Stimulated activated CD8-positive, alpha-beta memory T cell treated with anti-CD3 and anti-CD28 coated beads, Interleukin-15, amount 100 ng/mL, for 24 hours (primary cell): ENCODE results near the gene NUP205.
"Not testable (repeated sequence)": the region's sequence is repeated elsewhere in the genome, so short reads cannot be mapped to it uniquely, and the experiment has no call there.

ENCODE experiments used
- DNase-seq: peaks from one replicate; pipeline ENCODE4 v3.0.0-alpha.2; 2020; ENCODE audit warnings: low read depth

Gene NUP205

DNA sequence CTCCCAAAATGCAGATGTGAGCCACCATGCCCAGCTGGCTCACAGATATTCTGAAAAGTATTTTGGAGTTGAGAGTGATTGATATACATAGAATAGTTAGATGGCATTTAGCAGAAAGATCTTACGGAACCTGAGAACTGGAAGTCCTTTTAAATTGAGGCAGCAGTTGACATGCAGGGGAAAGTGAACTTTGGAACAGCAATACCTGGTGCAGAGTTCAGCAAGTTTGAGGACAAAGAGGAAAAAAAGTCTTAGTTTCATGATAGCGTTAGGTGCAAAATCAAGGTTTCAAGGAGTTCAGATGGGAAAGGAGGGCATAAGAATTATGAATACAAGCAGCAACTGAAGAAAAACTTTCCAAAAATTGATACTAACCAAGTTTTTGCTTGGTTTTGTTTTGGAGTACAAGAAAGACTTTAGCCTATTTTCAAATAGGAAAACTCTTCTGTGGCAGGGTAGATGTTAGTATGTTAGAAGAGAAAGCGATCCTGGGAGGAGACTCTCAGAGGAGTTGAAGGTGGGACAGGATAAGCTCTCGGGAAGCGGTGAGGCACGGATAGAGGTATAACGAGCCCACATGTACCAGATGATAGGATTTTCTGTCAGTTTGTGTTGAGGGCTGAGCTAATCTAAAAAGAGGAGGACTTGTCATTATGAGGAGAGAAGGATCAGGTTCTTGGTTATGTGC, 76.6 kb downstream of the NUP205 start:
- no peak for DNase-seq

DNA sequence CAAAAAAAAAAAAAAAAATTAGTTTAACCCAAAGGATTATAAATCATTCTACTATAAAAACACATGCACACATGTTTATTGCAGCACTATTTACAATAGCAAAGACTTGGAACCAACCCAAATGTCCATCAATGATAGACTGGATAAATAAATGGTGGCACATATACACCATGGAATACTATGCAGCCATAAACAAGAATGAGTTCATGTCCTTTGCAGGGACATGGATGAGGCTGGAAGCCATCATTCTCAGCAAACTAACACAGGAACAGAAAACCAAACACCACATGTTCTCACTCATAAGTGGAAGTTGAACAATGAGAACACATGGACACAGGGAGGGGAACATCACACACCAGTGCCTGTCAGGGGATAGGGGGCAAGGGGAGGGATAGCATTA, 82.0 kb downstream of the NUP205 start:
- not testable (repeated sequence) for DNase-seq

DNA sequence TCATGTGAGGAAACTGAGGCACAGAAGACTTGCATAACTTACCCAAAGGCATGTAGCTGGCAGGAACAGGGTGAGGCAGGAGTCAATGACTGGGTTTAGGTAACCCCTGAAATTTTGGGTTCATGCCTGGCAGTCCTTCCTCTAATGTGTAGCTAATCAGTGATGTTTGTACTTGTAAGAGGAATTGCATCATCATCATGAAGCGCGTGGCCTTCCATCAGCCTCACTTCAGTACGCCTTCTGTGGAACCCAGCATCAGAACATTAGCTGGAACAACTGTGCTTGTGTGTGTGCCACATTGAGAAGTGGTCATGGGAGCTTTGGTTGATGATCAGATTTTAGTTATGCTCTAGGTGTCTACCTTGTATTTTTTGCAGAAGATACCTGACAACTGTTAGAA, 86.4 kb downstream of the NUP205 start:
- DNase-seq, result no peak

DNA sequence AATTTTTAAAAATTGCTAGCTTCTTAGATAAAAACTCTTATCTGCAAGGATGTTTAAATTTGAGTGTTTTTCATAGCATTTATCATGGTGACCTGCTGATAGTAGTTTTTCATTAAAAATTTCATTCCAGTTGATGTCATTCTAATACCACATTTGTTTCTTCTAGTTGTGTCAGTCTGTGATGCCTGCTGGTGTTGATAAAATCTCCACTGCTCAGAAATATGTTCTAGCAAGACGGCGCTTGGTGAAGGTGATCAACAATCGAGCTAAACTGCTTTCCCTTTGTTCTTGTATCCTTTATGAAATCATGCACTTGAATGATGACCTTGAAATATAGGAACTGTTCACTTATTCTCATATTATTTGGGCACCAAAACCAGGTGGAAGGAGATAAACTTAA, 87.0 kb downstream of the NUP205 start:
- no peak for DNase-seq

DNA sequence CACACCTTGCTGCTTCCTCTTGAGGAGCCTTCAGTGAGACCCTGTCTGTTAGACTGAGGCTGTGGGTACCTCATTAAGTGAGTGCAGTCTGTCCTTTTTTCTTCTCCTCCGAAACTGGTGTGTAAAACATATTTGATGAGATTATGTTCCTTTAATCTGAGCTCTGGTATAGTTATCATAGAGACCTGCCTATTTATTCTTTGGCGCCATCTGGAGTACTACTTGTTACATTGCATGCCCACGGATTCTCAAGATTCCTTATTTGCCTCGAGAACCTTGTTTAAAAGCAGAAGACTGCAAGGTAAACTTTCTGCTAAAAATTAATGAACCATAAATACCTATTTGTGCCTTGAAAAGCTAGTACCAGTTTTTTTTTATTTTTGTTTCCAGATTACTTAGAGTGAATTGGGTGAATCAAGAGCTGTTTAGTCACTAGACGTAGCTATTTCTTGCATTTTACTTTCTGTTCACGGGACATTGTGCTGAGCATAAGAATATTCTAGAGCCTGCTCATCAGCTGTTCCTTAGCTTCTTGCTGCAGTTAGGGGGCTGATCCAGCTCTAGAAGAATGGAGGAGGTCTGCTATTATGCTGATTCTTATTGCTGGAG, 87.7 kb downstream of the NUP205 start:
- no peak for DNase-seq

DNA sequence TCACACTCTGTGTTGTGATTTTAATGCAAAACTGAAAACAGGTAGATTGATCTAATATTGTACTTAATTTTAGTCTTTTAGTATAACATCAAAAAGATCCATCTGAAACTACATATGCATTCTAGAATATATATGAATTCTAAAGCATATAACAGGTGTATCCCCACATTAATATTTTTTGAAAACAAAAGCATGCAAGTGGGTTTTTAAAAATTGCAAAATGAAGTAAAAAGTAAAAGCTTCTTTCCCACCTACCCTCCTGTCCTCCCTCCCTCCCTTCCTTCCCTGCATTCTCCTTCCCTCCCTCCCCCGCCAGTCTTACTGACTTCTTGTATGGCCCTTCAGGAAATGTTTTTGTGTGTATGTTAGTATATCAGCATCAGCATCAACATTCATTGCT, 90.0 kb downstream of the NUP205 start:
- no peak for DNase-seq

DNA sequence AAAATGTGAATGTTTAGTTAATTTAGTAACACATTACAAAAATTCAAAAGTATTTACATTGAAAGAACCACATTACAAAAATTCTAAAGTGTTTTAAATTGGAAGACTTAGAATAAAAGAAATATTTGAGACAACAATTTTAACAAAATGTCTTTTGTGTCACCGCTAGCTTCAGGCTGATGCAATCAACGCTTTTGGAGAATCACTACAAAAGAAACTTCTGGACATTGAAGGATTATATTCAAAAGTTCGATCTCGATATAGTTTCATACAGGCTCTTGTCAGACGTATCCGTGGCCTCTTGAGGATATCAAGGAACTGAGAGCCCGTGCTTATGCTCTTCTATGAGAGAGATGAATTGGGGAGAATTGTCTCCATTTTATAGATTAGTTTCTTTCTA, 90.5 kb downstream of the NUP205 start:
- DNase-seq, result no peak

DNA sequence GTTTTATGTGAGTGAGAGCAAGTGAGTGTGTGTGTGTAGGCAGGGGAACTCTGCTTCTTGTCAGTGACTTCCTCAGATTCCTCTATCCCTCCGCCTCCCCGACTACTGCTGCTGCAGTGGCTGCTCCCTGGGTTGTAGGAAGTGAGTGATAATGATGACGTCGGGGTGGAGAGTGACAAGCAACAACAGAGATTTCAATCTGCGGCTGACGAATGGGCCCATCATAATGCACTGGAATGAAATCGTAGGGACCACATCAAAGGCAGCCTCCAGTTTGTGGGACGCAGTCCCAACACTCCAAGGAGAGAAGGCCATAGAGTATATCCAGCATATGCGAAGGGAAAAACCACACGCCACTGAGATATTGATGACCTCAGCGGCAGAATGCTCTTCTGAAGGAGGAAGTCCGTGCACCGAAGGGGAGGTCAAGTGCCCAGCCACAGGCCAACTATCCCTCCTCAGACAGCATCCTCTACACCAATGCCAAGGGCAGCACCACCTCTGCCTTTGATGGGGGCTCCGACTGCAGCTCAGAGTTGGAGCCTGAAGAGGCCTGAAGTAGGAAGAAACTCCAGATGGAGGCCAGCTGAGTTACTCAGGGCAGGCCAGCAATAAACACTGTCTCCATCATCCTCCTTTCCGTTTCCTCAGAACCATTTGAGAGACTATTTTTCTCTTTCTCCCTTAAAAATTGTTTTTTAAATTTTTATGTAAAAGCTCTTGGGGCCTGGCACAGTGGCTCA, 93.3 kb downstream of the NUP205 start:
- no peak for DNase-seq

DNA sequence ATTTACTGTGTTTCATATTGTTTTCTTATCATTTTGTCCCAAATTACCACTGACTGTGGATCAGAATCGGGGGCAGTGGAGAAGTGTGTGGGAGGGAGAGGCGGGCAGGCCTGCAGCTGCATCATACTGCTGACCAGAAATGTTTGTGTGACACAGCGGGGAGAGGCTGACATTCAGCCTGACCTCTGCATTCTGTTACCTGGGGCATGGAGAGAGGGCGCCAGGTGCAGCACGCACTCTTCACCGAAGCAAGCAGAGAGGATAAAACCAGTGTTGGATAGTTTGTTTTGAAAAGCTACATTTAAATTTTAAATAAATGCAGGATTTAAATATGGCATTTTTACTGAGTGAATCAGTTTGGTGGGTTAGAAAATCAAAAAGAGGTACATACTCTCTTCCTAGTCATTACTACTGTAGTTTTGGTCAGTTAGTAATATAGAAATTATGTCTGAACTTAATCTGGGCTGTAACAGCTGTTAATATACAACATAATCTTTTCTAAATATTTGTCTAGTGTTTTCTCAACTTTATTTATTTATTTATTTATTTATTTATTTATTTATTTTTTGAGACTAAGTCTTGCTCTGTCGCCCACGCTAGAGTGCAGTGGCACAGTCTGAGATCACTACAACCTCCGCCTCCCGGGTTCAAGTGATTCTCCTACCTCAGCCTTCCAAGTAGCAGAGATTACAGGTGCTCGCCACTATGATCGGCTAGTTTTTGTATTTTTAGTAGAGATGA, 95.8 kb downstream of the NUP205 start:
- no peak for DNase-seq

DNA sequence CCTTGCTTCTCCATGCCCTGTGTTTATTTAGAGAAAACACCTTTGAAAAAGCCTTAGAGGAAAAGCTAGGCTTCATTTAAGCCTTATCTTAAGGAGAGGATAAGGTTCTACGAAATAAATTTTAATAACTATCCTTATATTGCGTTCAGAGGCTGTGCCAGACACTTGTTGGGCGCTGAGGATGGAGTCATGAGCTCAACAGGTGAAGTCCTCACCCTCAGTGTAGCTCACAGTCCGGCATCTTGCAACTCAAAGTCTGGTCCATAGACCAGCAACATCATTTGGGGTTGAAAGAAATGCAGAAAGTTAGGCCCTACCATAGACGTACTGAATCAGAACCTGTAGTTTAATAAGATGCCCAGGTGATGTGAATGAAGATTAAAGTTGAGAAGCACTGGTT, 100.8 kb downstream of the NUP205 start:
- DNase-seq, result no peak

DNA sequence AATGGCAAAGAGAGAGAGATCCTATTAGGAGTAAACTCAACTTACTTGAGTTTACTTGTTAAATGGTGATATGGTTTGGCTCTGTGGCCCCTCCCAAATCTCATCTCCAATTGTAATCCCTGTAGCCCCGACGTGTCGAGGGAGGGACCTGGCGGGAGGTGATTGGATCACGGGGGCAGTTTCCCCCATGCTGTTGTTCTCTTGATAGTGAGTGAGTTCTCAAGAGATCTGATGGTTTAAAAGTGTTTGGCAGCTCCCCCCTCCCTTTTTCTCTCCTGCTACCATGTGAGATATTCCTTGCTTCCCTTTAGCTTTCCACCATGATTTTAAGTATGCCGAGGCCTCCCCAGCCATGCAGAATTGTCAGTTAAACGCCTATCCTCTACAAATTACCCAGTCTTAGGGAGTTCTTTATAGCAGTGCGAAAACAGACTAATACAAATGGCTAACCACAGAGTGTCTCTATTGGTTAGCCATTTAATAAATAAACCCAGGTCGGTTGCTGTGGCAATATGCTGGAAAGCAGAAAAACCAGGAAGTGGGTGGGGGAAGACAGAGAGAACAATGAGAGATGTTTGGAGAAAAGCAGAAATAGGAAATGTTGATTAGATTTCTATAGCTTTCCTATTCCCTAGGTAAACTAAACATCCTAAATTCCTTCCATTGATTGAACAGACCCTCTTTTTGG, 101.6 kb downstream of the NUP205 start:
- DNase-seq, result no peak

DNA sequence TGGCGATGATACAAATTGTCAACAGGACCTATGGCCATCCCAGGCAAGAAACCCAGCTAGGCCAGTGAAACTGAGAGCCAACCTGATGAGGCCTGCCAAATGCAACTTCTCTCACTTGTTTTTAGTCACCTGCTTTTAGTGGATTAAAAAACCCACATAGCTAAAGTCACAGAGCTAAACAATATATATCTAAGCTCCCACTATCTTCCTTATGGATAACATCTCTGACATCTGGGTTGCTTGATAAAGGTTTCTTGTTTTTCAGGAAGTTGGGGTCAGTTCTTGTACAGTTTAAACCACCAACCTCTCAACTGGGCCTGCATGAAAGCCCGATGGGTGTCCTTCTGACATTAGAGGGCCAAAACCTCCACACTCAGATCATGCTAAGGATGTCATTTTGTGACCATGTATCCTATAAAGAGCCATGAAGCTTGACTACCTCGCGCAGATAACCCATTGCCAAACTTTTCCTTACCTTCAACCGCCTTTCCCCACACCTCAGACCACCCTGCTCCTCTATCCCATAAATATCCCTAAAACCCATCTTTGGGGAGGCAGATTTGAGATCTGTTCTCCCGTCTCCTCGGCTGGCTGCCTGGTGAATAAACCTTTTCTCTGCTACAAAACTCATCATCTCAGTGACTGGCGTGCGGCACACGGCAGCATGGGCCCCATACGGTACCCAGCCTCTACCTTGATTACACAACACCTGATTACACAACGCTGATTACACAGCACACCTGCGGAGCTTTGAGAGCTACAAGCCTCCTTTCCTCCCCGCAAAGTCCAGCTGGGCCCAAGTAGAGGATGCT, 103.8 kb downstream of the NUP205 start:
- no peak for DNase-seq

DNA sequence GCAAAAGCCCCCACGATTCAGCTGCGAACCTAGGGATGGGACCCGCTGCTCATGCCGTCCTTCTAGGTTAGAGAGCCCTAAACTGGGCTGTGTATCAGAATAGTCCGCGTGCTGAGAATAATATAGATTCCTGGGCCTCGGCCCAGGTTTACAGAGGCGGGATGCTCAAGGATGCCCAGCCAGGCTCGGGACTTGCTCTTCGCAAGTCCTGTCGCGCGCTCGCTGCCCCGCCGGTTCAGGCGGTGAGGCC, 104.3 kb downstream of the NUP205 start:
- no peak for DNase-seq

DNA sequence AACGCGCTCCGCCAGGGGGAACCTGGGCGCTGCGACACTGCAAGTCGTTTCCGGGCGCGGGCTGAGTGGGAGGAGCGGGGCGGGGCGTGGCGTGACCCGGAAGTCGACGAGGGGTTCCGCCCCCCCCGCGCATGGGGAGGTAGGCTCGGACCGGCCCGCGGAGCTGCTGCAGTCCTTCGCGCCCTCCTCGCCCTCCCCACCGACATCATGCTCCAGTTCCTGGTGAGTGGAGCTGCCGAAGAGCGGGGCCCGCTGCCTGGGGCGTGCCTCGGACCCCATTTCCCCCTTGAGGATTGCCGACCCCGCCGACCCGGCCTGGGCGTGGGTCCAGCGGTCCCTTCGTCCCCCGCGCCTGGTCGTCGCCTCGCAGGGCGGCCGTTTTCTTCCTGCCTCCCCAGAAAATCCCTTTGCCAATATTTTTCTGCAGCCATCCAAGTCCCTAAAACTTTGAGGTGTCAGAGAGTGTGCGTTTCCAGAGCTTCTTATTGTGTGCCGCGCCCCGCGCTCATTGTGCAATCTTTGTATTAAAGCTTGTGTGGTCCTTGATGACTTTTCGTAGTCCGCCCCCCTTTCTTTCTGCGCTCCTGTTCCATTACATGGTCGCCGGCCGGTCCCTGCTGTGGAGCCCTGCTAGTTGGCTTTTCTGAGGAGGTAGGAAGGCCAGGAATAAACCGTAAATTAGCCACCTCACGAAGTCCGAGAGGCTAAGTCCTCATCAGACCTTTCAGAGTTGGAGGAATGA, 104.8 kb downstream of the NUP205 start, which contains the start of gene STMP1:
Gene STMP1 (plus strand): TSS at position 142 of the 742 bp plus-strand sequence.
- DNase-seq, result peak; percentile 98

DNA sequence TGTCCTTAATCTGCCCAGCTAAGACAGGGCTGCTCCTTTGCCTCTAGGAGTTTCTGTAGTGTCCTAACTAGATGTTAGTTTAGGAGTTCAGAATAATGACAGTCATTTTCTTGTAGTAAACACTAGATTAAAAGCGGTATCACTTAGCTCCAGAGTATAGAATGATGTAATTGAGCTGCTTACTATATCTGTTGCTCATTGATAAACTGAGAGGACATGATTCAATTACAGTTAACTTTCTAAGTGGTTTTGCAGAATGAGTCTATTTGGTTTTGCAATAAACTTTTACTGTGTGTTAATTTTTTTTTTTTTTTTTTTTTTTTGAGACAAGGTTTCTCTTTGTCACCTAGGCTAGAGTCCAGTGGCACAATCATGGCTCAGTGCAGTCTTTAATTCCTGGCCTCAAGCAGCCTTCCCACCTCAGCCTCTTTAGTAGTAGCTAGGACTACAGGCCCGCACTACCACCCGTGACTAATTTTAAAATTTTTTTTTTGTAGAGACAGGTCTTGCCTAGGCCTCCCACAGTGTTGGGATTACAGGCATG, 106.4 kb downstream of the NUP205 start:
- no peak for DNase-seq

DNA sequence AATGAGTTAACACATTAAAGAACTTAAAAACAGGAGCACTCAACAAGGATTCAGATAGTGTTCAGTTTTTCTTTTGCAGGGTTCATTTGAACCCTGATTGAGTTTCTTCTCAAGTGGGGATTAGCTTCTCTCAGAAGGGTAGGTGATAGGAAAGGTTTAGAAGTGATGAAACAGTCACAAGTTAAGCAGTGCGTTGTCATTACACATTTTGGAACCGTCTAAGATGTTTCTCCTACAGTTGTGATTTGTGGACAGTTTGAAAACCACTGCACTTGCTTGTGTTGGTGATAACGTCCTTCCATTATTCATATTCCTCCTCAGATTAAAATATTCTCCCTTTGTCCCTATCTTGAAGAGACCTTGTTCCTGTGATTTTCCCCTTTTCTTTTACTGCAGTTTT, 107.3 kb downstream of the NUP205 start:
- DNase-seq, result no peak

DNA sequence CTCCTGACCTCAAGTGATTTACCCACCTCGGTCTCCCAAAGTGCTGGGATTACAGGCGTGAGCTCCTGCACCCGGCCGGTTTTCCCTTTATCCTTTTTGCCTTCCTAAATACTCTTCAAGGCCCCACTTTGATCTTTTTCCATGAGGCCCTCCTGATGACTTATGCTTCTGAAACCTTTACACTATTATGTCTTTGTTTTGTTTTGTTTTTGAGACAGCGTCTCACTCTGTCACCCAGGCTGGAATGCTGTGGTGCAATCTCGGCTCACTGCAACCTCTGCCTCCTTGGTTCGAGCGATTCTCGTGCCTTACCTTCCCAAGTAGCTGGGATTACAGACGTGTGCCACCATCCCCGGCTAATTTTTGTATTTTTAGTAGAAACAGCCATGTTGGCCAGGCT, 108.4 kb downstream of the NUP205 start:
- DNase-seq, result no peak

DNA sequence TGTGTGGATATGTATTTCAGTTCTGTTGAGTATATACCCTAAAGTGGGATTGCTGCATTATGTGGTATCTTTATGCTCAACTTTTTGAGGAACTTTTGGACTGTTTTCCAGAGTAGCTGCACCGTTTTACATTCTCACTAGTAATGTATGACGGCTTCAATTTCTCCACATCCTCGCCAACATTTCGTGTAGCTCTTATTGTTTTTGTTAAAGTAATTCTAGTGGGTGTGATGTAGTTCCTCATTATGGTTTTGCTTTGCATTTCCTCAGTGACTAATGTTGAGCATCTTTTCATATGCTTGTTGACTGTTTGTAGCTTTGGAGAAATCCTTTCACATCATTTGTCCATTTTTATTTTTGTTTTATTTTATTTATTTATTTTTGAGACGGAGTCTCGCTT, 109.1 kb downstream of the NUP205 start:
- no peak for DNase-seq

DNA sequence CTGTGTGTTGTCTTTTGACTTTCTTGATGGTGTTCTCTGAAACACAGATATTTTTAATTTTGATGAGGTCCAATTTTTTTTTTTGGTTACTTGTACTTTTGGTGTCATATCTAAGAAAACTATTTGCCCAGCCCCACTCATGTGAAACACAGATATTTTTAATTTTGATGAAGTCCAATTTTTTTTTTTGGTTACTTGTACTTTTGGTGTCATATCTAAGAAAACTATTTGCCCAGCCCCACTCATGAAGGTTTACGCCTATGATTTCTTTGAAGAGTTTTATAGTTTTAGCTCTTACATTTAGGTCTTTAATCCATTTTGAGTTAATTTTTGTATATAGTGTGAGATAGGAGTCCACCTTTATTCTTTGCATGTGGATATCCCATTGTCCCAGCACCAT, 109.9 kb downstream of the NUP205 start:
- DNase-seq, result not testable (repeated sequence)

DNA sequence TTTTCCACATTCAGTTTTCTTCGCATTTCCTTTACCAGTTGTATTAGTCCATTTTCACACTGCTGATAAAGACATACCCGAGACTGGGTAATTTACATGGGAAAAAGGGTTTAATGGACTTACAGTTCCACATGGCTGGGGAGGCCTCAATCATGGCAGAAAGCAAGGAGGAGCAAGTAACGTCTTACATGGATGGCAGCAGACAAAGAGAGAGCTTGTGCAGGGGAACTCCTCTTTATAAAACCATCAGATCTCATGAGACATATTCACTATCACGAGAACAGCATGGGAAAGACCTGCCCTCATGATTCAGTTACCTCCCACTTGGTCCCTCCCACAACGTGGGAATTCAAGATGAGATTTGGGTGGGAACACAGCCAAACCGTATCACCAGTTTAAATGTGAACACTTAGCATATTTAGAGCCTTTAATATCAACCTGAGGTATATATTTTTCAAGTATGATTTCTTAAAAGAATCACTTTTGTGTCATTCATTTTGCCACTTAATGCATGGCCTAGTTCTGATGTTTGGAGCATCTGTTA, 111.2 kb downstream of the NUP205 start:
- not testable (repeated sequence) for DNase-seq
